Measurements from ENCODE around the gene PRSS57. TPM values are rescaled to one million over a fixed set of nuclear protein-coding genes. Genes with fewer than 3 reads are reported as not detected.
A peak's percentile ranks its signal among the peaks of the same experiment; 100 is the strongest.

The PRSS57 gene
- total and polyA plus RNA-seq, 2 of the 13 experiments (the other 11 are each of a cell fraction or from before 2014, with no cell fraction given): 0.12 TPM; not detected in 1

DNA sequence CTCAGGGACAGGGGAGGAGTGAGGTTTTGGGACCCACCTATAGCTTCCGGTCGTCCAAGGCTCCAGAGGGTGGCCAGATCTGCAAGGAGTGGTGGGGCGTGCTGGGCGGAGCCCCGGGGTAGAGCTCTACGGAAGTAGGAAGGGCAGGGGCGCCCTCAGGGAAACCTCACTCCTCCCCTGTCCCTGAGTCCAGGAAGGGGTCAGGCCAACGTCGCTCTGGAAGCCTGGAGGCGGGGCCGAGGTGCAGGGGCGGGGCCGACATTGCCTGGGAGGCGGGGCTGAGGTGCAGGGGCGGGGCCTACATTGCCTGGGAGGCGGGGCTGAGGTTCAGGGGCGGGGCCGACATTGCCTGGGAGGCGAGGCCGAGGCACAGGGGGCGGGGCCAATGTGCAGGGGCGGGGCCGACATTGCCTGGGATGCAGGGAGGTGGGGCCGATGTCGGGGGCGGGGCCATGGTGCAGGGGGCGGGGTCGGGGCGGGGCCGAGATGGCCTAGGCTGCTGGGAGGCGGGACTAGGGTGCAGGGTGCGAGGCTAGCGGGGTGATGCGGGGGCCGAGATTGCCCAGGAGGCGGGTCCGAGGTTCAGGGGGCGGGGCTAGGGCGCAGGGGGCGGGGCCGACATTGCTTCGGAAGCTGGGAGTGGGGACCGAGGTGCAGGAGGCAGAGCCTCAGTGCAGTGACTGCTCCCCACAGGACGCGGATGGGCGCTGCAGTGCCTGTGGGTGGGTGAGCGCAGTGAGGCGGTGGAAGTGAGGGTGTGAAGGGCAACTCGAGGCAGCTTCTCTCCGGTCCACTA lies 8.6 kb upstream of the PRSS57 start (continued):
- TF ChIP-seq, protein P1, sequence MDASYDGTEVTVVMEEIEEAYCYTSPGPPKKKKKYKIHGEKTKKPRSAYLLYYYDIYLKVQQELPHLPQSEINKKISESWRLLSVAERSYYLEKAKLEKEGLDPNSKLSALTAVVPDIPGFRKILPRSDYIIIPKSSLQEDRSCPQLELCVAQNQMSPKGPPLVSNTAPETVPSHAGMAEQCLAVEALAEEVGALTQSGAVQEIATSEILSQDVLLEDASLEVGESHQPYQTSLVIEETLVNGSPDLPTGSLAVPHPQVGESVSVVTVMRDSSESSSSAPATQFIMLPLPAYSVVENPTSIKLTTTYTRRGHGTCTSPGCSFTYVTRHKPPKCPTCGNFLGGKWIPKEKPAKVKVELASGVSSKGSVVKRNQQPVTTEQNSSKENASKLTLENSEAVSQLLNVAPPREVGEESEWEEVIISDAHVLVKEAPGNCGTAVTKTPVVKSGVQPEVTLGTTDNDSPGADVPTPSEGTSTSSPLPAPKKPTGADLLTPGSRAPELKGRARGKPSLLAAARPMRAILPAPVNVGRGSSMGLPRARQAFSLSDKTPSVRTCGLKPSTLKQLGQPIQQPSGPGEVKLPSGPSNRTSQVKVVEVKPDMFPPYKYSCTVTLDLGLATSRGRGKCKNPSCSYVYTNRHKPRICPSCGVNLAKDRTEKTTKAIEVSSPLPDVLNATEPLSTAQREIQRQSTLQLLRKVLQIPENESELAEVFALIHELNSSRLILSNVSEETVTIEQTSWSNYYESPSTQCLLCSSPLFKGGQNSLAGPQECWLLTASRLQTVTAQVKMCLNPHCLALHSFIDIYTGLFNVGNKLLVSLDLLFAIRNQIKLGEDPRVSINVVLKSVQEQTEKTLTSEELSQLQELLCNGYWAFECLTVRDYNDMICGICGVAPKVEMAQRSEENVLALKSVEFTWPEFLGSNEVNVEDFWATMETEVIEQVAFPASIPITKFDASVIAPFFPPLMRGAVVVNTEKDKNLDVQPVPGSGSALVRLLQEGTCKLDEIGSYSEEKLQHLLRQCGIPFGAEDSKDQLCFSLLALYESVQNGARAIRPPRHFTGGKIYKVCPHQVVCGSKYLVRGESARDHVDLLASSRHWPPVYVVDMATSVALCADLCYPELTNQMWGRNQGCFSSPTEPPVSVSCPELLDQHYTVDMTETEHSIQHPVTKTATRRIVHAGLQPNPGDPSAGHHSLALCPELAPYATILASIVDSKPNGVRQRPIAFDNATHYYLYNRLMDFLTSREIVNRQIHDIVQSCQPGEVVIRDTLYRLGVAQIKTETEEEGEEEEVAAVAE (CRISPR knock-in tag; IDR thresholded peaks at IDR 0.05; ENCODE audit: borderline replicate concordance): 0 out of 2 replicates have a peak, but pooled peaks have one; percentile 45
- TF ChIP-seq ZNF572 (CRISPR knock-in tag; IDR thresholded peaks at IDR 0.05) (no peak), ZNF790 (CRISPR knock-in tag; IDR thresholded peaks at IDR 0.05; ENCODE audit: borderline replicate concordance) (no peak), MAFG (CRISPR knock-in tag; IDR thresholded peaks at IDR 0.05) (no peak), RAD21 (CRISPR knock-in tag; IDR thresholded peaks at IDR 0.05) (peak; percentile 22; the same call in 1 of the 2 replicates), ZNF720 (CRISPR knock-in tag; IDR thresholded peaks at IDR 0.05) (no peak), ZNF674 (CRISPR knock-in tag; IDR thresholded peaks at IDR 0.05; ENCODE audit: low read depth) (no peak), SP5 (CRISPR knock-in tag; IDR thresholded peaks at IDR 0.05; ENCODE audit: borderline replicate concordance, low read depth) (peak; percentile 56; the same call in 1 of the 2 replicates), ZSCAN21 (CRISPR knock-in tag; IDR thresholded peaks at IDR 0.05; ENCODE audit: borderline replicate concordance) (peak; percentile 80), FOXJ3 (CRISPR knock-in tag; IDR thresholded peaks at IDR 0.05; ENCODE audit: borderline replicate concordance) (no peak), ZNF619 (CRISPR knock-in tag; IDR thresholded peaks at IDR 0.05) (no peak)
- TF ChIP-seq, protein P2, sequence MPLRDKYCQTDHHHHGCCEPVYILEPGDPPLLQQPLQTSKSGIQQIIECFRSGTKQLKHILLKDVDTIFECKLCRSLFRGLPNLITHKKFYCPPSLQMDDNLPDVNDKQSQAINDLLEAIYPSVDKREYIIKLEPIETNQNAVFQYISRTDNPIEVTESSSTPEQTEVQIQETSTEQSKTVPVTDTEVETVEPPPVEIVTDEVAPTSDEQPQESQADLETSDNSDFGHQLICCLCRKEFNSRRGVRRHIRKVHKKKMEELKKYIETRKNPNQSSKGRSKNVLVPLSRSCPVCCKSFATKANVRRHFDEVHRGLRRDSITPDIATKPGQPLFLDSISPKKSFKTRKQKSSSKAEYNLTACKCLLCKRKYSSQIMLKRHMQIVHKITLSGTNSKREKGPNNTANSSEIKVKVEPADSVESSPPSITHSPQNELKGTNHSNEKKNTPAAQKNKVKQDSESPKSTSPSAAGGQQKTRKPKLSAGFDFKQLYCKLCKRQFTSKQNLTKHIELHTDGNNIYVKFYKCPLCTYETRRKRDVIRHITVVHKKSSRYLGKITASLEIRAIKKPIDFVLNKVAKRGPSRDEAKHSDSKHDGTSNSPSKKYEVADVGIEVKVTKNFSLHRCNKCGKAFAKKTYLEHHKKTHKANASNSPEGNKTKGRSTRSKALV (CRISPR knock-in tag; IDR thresholded peaks at IDR 0.05): no peak
- TF ChIP-seq, protein P3, sequence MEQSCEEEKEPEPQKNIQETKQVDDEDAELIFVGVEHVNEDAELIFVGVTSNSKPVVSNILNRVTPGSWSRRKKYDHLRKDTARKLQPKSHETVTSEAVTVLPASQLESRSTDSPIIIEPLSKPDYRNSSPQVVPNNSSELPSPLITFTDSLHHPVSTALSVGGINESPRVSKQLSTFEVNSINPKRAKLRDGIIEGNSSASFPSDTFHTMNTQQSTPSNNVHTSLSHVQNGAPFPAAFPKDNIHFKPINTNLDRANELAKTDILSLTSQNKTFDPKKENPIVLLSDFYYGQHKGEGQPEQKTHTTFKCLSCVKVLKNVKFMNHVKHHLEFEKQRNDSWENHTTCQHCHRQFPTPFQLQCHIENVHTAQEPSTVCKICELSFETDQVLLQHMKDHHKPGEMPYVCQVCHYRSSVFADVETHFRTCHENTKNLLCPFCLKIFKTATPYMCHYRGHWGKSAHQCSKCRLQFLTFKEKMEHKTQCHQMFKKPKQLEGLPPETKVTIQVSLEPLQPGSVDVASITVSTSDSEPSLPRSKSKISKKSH (CRISPR knock-in tag; IDR thresholded peaks at IDR 0.05; ENCODE audit: borderline replicate concordance): peak; percentile 81; the same call in 1 of the 2 replicates
- TF ChIP-seq, protein P4, sequence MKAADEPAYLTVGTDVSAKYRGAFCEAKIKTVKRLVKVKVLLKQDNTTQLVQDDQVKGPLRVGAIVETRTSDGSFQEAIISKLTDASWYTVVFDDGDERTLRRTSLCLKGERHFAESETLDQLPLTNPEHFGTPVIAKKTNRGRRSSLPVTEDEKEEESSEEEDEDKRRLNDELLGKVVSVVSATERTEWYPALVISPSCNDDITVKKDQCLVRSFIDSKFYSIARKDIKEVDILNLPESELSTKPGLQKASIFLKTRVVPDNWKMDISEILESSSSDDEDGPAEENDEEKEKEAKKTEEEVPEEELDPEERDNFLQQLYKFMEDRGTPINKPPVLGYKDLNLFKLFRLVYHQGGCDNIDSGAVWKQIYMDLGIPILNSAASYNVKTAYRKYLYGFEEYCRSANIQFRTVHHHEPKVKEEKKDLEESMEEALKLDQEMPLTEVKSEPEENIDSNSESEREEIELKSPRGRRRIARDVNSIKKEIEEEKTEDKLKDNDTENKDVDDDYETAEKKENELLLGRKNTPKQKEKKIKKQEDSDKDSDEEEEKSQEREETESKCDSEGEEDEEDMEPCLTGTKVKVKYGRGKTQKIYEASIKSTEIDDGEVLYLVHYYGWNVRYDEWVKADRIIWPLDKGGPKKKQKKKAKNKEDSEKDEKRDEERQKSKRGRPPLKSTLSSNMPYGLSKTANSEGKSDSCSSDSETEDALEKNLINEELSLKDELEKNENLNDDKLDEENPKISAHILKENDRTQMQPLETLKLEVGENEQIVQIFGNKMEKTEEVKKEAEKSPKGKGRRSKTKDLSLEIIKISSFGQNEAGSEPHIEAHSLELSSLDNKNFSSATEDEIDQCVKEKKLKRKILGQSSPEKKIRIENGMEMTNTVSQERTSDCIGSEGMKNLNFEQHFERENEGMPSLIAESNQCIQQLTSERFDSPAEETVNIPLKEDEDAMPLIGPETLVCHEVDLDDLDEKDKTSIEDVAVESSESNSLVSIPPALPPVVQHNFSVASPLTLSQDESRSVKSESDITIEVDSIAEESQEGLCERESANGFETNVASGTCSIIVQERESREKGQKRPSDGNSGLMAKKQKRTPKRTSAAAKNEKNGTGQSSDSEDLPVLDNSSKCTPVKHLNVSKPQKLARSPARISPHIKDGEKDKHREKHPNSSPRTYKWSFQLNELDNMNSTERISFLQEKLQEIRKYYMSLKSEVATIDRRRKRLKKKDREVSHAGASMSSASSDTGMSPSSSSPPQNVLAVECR (CRISPR knock-in tag; IDR thresholded peaks at IDR 0.05; ENCODE audit: borderline replicate concordance): peak; percentile 48; the same call in 1 of the 2 replicates

All from HepG2 (cell line).